HEK293 (cell line): ENCODE results near the gene STRN3.

Experiments
- ATF2 ChIP-seq: fragments of 450-650 bp; formaldehyde crosslinking; IDR thresholded peaks from 2 replicates; pipeline ENCODE4 v1.5.1; 2016; ENCODE audit warnings: missing biosample characterization, missing genetic modification characterization, low read depth
- BCL11A ChIP-seq: fragments of 450-650 bp; formaldehyde crosslinking; IDR thresholded peaks from 2 replicates; pipeline ENCODE4 v1.5.1; 2016; ENCODE audit warnings: low read depth, missing biosample characterization, missing genetic modification characterization
- GFI1B ChIP-seq: fragments of 450-650 bp; formaldehyde crosslinking; IDR thresholded peaks from 2 replicates; pipeline ENCODE4 v1.5.1; 2016; ENCODE audit warnings: missing biosample characterization, missing genetic modification characterization
- GLI2 ChIP-seq: fragments of 450-650 bp; formaldehyde crosslinking; IDR thresholded peaks from 2 replicates; pipeline ENCODE4; 2017; ENCODE audit warnings: missing biosample characterization, missing genetic modification characterization, low read depth, borderline replicate concordance
- KLF16 ChIP-seq: fragments of 450-650 bp; formaldehyde crosslinking; IDR thresholded peaks from 2 replicates; pipeline ENCODE4 v1.5.1; 2017; ENCODE audit warnings: missing biosample characterization, missing genetic modification characterization
- KLF8 ChIP-seq: fragments of 450-650 bp; formaldehyde crosslinking; IDR thresholded peaks from 2 replicates; pipeline ENCODE4 v1.5.1; 2016; ENCODE audit warnings: missing biosample characterization, missing genetic modification characterization
- KLF9 ChIP-seq: fragments of 450-650 bp; formaldehyde crosslinking; IDR thresholded peaks from 2 replicates; pipeline ENCODE4 v1.5.1; 2016; ENCODE audit warnings: missing biosample characterization, missing genetic modification characterization, low read depth
- SETDB1 ChIP-seq: IDR thresholded peaks from one replicate; pipeline ENCODE4 v1.6.1; 2017; ENCODE audit warnings: mild to moderate bottlenecking, low read length, moderate library complexity, mixed read lengths; ENCODE audit not compliant: insufficient read length
- YY1 ChIP-seq: fragments of 450-650 bp; formaldehyde crosslinking; IDR thresholded peaks from 2 replicates; pipeline ENCODE4 v1.5.1; 2018; ENCODE audit warnings: missing biosample characterization, missing genetic modification characterization
- ZBTB1 ChIP-seq: fragments of 450-650 bp; formaldehyde crosslinking; IDR thresholded peaks from 2 replicates; pipeline ENCODE4 v1.5.1; 2016; ENCODE audit warnings: missing biosample characterization, missing genetic modification characterization
- ZNF132 ChIP-seq: fragments of 450-650 bp; formaldehyde crosslinking; IDR thresholded peaks from 2 replicates; pipeline ENCODE4 v1.5.1; 2017; ENCODE audit warnings: missing biosample characterization, missing genetic modification characterization, borderline replicate concordance
- ZNF146 ChIP-seq: fragments of 450-650 bp; formaldehyde crosslinking; IDR thresholded peaks from 2 replicates; pipeline ENCODE4 v1.5.1; 2016; ENCODE audit warnings: missing biosample characterization, missing genetic modification characterization
- ZNF155 ChIP-seq: fragments of 450-650 bp; formaldehyde crosslinking; IDR thresholded peaks from 2 replicates; pipeline ENCODE4 v1.5.1; 2016; ENCODE audit warnings: missing biosample characterization, missing genetic modification characterization
- ZNF202 ChIP-seq: fragments of 450-650 bp; formaldehyde crosslinking; IDR thresholded peaks from 2 replicates; pipeline ENCODE4 v1.5.1; 2016; ENCODE audit warnings: missing biosample characterization, missing genetic modification characterization, borderline replicate concordance
- ZNF23 ChIP-seq: fragments of 450-650 bp; formaldehyde crosslinking; IDR thresholded peaks from 2 replicates; pipeline ENCODE4 v1.5.1; 2016; ENCODE audit warnings: missing biosample characterization, missing genetic modification characterization, borderline replicate concordance
- ZNF280D ChIP-seq: fragments of 450-650 bp; formaldehyde crosslinking; IDR thresholded peaks from 2 replicates; pipeline ENCODE4 v1.5.1; 2016; ENCODE audit warnings: missing biosample characterization, missing genetic modification characterization
- ZNF302 ChIP-seq: fragments of 450-650 bp; formaldehyde crosslinking; IDR thresholded peaks from 2 replicates; pipeline ENCODE4 v1.5.1; 2016; ENCODE audit warnings: missing biosample characterization, missing genetic modification characterization, low read depth
- ZNF394 ChIP-seq: fragments of 450-650 bp; formaldehyde crosslinking; IDR thresholded peaks from 2 replicates; pipeline ENCODE4 v1.5.1; 2016; ENCODE audit warnings: missing biosample characterization, missing genetic modification characterization, mild to moderate bottlenecking, moderate library complexity, borderline replicate concordance
- ZNF426 ChIP-seq: fragments of 450-650 bp; formaldehyde crosslinking; IDR thresholded peaks from 2 replicates; pipeline ENCODE4 v1.5.1; 2017; ENCODE audit warnings: missing biosample characterization, missing genetic modification characterization, mild to moderate bottlenecking, inconsistent platforms, moderate library complexity
- ZNF549 ChIP-seq: fragments of 450-650 bp; IDR thresholded peaks from 2 replicates; pipeline ENCODE4 v1.5.1; 2018; ENCODE audit warnings: missing biosample characterization, missing genetic modification characterization, mild to moderate bottlenecking, inconsistent platforms, moderate library complexity
- ZNF626 ChIP-seq: fragments of 450-650 bp; sonication (Bioruptor Pico); formaldehyde crosslinking; IDR thresholded peaks from 2 replicates; pipeline ENCODE4 v1.5.1; 2018; ENCODE audit warnings: missing biosample characterization, missing genetic modification characterization, inconsistent platforms
- ZNF660 ChIP-seq: fragments of 450-650 bp; IDR thresholded peaks from 2 replicates; pipeline ENCODE4 v1.5.1; 2018; ENCODE audit warnings: missing biosample characterization, mild to moderate bottlenecking, missing genetic modification characterization
- ZNF843 ChIP-seq: fragments of 450-650 bp; formaldehyde crosslinking; IDR thresholded peaks from 2 replicates; pipeline ENCODE4 v1.5.1; 2016; ENCODE audit warnings: missing biosample characterization, missing genetic modification characterization
- TF ChIP-seq, protein P1 (sequence below): fragments of 450-650 bp; formaldehyde crosslinking; IDR thresholded peaks from 2 replicates; pipeline ENCODE4 v1.5.1; 2017; ENCODE audit warnings: missing biosample characterization, missing genetic modification characterization
- TF ChIP-seq, protein P2 (sequence below): fragments of 450-650 bp; IDR thresholded peaks from 2 replicates; pipeline ENCODE4 v1.5.1; 2018; ENCODE audit warnings: missing biosample characterization, mild to moderate bottlenecking, missing genetic modification characterization
- TF ChIP-seq, protein P3 (sequence below): fragments of 450-650 bp; formaldehyde crosslinking; IDR thresholded peaks from 2 replicates; pipeline ENCODE4 v1.5.1; 2017; ENCODE audit warnings: missing biosample characterization, missing genetic modification characterization
- TF ChIP-seq, protein P4 (sequence below): fragments of 450-650 bp; formaldehyde crosslinking; IDR thresholded peaks from 2 replicates; pipeline ENCODE4 v1.5.1; 2016; ENCODE audit warnings: missing biosample characterization, missing genetic modification characterization

Gene STRN3

DNA sequence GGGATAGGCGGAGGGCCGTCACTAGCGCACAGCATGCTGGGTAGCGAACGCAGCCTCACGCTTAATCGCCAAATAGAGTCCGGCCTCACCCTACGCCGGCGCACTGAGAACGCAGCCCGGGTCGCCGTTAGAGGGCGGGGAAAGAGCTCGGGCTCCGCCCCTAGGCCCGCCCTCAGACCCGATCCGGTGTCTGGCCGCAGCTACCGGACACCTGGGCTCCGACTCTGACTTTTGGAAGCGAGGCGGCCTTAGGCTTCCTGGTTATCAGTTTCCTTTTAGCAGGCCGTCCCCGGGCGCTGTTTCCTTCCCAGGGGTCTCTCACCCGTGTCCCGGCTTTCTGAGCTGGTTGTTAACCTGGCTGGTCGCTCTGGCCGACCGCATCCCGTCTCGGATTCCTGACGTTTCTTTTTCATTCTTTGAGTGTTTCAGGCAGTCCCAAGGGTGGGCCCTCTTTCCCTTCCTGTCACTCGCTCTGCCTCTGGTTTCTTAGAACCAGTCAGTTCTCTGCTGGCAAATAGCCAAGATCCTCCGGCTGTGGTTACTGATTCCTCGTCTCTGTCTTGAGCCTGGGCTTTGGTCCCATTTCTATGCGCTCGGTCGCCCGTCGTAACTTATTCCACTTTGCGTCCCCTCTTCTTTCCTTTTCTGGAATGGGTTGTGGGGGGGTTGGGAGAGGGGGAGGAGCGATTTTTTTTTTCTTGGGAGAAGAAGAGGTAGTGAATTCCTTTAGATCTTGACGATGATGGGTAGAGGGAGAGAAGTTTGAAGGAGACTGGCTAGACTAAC, 464 bp upstream of the STRN3 start (continued):
- TF ChIP-seq, protein P1, sequence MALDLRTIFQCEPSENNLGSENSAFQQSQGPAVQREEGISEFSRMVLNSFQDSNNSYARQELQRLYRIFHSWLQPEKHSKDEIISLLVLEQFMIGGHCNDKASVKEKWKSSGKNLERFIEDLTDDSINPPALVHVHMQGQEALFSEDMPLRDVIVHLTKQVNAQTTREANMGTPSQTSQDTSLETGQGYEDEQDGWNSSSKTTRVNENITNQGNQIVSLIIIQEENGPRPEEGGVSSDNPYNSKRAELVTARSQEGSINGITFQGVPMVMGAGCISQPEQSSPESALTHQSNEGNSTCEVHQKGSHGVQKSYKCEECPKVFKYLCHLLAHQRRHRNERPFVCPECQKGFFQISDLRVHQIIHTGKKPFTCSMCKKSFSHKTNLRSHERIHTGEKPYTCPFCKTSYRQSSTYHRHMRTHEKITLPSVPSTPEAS: no peak
- TF ChIP-seq GLI2 (tag by site-specific recombination) (no peak), ZNF660 (tag by site-specific recombination) (no peak), ZNF843 (tag by site-specific recombination) (no peak), ZNF155 (no peak), ZNF23 (tag by site-specific recombination) (no peak), ZNF302 (tag by site-specific recombination) (no peak), YY1 (no peak), SETDB1 (no peak), ZNF202 (tag by site-specific recombination) (no peak), BCL11A (tag by site-specific recombination) (peak; percentile 37; the same call in 1 of the 2 replicates), ZNF280D (tag by site-specific recombination) (no peak), ZNF549 (no peak), ZBTB1 (tag by site-specific recombination) (0 out of 2 replicates have a peak, but pooled peaks have one; percentile 44), GFI1B (tag by site-specific recombination) (no peak), ATF2 (no peak), KLF9 (tag by site-specific recombination) (no peak; the same call in 1 of the 2 replicates), KLF8 (peak; percentile 46), KLF16 (tag by site-specific recombination) (no peak; the same call in 1 of the 2 replicates), ZNF394 (tag by site-specific recombination) (0 out of 2 replicates have a peak, but pooled peaks have one; percentile 15), ZNF626 (tag by site-specific recombination) (no peak), ZNF426 (tag by site-specific recombination) (no peak), ZNF132 (no peak), ZNF146 (tag by site-specific recombination) (no peak)
- TF ChIP-seq, protein P2, sequence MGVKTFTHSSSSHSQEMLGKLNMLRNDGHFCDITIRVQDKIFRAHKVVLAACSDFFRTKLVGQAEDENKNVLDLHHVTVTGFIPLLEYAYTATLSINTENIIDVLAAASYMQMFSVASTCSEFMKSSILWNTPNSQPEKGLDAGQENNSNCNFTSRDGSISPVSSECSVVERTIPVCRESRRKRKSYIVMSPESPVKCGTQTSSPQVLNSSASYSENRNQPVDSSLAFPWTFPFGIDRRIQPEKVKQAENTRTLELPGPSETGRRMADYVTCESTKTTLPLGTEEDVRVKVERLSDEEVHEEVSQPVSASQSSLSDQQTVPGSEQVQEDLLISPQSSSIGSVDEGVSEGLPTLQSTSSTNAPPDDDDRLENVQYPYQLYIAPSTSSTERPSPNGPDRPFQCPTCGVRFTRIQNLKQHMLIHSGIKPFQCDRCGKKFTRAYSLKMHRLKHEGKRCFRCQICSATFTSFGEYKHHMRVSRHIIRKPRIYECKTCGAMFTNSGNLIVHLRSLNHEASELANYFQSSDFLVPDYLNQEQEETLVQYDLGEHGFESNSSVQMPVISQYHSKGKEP: no peak
- TF ChIP-seq, protein P3, sequence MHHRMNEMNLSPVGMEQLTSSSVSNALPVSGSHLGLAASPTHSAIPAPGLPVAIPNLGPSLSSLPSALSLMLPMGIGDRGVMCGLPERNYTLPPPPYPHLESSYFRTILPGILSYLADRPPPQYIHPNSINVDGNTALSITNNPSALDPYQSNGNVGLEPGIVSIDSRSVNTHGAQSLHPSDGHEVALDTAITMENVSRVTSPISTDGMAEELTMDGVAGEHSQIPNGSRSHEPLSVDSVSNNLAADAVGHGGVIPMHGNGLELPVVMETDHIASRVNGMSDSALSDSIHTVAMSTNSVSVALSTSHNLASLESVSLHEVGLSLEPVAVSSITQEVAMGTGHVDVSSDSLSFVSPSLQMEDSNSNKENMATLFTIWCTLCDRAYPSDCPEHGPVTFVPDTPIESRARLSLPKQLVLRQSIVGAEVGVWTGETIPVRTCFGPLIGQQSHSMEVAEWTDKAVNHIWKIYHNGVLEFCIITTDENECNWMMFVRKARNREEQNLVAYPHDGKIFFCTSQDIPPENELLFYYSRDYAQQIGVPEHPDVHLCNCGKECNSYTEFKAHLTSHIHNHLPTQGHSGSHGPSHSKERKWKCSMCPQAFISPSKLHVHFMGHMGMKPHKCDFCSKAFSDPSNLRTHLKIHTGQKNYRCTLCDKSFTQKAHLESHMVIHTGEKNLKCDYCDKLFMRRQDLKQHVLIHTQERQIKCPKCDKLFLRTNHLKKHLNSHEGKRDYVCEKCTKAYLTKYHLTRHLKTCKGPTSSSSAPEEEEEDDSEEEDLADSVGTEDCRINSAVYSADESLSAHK: peak; percentile 90
- TF ChIP-seq, protein P4, sequence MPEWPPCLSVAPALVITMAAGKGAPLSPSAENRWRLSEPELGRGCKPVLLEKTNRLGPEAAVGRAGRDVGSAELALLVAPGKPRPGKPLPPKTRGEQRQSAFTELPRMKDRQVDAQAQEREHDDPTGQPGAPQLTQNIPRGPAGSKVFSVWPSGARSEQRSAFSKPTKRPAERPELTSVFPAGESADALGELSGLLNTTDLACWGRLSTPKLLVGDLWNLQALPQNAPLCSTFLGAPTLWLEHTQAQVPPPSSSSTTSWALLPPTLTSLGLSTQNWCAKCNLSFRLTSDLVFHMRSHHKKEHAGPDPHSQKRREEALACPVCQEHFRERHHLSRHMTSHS (tag by site-specific recombination): no peak
